Adrenal gland (tissue), 12 donors: ENCODE results near the gene TMEM244. TPM values are rescaled to one million over a fixed set of nuclear protein-coding genes. Genes with fewer than 3 reads are reported as not detected.

Experiments used
- DNase-seq, 7 donors: peaks; one replicate each; pipeline ENCODE4 v3.0.0-alpha.2; 2019 to 2020
- H3K27ac ChIP-seq, 5 donors: fragments of 200-600 bp; sonication (generic) in 4 of 5; 1 replicate in 3 of 5; 2 replicates in 2 of 5; pipeline versions ENCODE4 v1.5.1 to v1.8.0; 2016 to 2020; ENCODE audit warnings: mild to moderate bottlenecking in 1 of 5
- H3K27me3 ChIP-seq: fragments of 200-600 bp; 2 replicates; pipeline ENCODE4 v1.8.0; 2021
- H3K36me3 ChIP-seq, 2 donors: fragments of 200-600 bp; replicated peaks in 1 of 2; 1 replicate in 1 of 2; 2 replicates in 1 of 2; pipeline versions ENCODE4 v1.5.1 to v1.8.0; 2018 to 2022
- H3K4me1 ChIP-seq, 2 donors: fragments of 200-600 bp; replicated peaks in 1 of 2; 1 replicate in 1 of 2; 2 replicates in 1 of 2; pipeline versions ENCODE4 v1.5.1 to v1.8.0; 2018 to 2021
- H3K4me3 ChIP-seq, 4 donors: fragments of 200-600 bp; sonication (generic) in 3 of 4; one replicate each; pipeline ENCODE4 v1.5.1; 2016 to 2018
- H3K9me3 ChIP-seq, 3 donors: fragments of 200-600 bp; sonication (generic) in 1 of 3; replicated peaks in 1 of 3; 1 replicate in 2 of 3; 2 replicates in 1 of 3; pipeline versions ENCODE4 v1.5.1 to v1.8.0; 2016 to 2021
- CTCF ChIP-seq, 6 experiments: fragments of 450-650 bp in 4 of 6; fragments of 200-600 bp in 2 of 6; sonication (generic) in 1 of 6; IDR thresholded peaks; 1 replicate in 5 of 6; 2 replicates in 1 of 6; pipeline versions ENCODE4 v1.5.1 to v1.8.0; 2016 to 2021; ENCODE audit warnings: antibody characterized with exemption in 6 of 6, mild to moderate bottlenecking in 2 of 6, moderate library complexity in 1 of 6
- POLR2A ChIP-seq, 2 donors: fragments of 450-650 bp; IDR thresholded peaks; one replicate each; pipeline ENCODE4 v1.6.1; 2017; ENCODE audit warnings: antibody characterized with exemption in 2 of 2, mild to moderate bottlenecking in 2 of 2, moderate library complexity in 1 of 2
- WGBS, 4 donors: extraction: QIAGEN DNeasy Blood & Tissue Kit in 2 of 4; methylation state at CpG; one replicate each; pipeline versions ENCODE4 v1.1.5 to v1.1.7; 2013 to 2017; 5-methylcytosine and 5-hydroxymethylcytosine counted together
- intact Hi-C, 2 donors: fragments of 100-400 bp; cut with DNase I; formaldehyde crosslinking; loops; one replicate each; pipeline versions ENCODE4 v1.14.1 to v1.15.0; 2022 to 2023
- polyA plus RNA-seq, 3 donors: library from polyadenylated mRNA; stranded (reverse); fragments of 200-250 nt in 2 of 3; fragments of 350-450 nt in 1 of 3; fragmentation: Illumina TruSeq in 1 of 3; extraction: RNeasy Lipid Tissue Mini Kit (QIAGEN cat#74804) in 1 of 3; gene quantifications; one replicate each; pipeline ENCODE4 v1.2.3, GENCODE V29; 2013 to 2014
- total RNA-seq, 9 donors: library from RNA; depleted of rRNA in 4 of 9; stranded (reverse); fragments of >200 nt in 4 of 9; fragments of 120-200 nt in 1 of 9; fragmentation: NEBNext Ultra II Directional in 1 of 9; extraction: Animal tissue kit (Norgen Biotek cat#: 25700) in 1 of 9; gene quantifications; one replicate each; pipeline versions ENCODE4 v1.1.0 to v1.2.4, GENCODE V29; 2013 to 2023
- donor health status: healthy with polysubstance abuse.
- donor health status: Bipolar disorder and iron deficiency.
- donor health status: DM: yes; HTN: yes; CAD: no.
- donor health status: DM: no; HTN: no; CAD: no.
- donor health status: DM: no; HTN: no; CAD: no.
- donor health status: DM: yes; HTN: yes; CAD: no.

The TMEM244 gene
- total and polyA plus RNA-seq, 12 donors = not detected

GRCh38 chr6:129793447-129793846 lies 67.7 kb downstream of the TMEM244 start:
- Histone ChIP-seq H3K4me3 (no peak overlapping the region), H3K27me3 (no peaks in the 10 kb centered on the region), H3K9me3 (no peaks in the 10 kb centered on the region), H3K4me1 (no peaks in the 10 kb centered on the region), H3K27ac (no peak overlapping the region), H3K36me3 (no peaks in the 10 kb centered on the region)
- 62 to 74% (median 65%) methylated on average over 7 of the region's 7 CpGs for WGBS, 4 donors
- no peak for TF ChIP-seq CTCF (IDR thresholded peaks at IDR 0.05)
- TF ChIP-seq POLR2A (IDR thresholded peaks at IDR 0.05) = no peak
- no peak for DNase-seq
- intact Hi-C loops = no loop called here

GRCh38 chr6:129792049-129792448 lies 69.1 kb downstream of the TMEM244 start:
- no peaks in the 10 kb centered on the region for H3K27me3 ChIP-seq
- H3K4me1 ChIP-seq = no peaks in the 10 kb centered on the region
- 44 to 52% (median 49%) methylated on average over 4 of the region's 4 CpGs for WGBS, 4 donors
- H3K9me3 ChIP-seq = no peaks in the 10 kb centered on the region
- intact Hi-C loops = no loop called here
- H3K27ac ChIP-seq = no peak overlapping the region
- no peaks in the 10 kb centered on the region for H3K36me3 ChIP-seq
- no peak overlapping the region for H3K4me3 ChIP-seq
- no peak for TF ChIP-seq POLR2A (IDR thresholded peaks at IDR 0.05)
- no peak for TF ChIP-seq CTCF (IDR thresholded peaks at IDR 0.05)
- DNase-seq = no peak

GRCh38 chr6:129790785-129791184 lies 70.3 kb downstream of the TMEM244 start:
- no peak for DNase-seq
- WGBS, 4 donors = 87 to 100% (median 94%) methylated on average over 1 of the region's 1 CpG
- Histone ChIP-seq H3K4me3 (no peak overlapping the region), H3K27ac (no peak overlapping the region), H3K4me1 (no peaks in the 10 kb centered on the region), H3K9me3 (no peaks in the 10 kb centered on the region), H3K36me3 (no peaks in the 10 kb centered on the region), H3K27me3 (no peaks in the 10 kb centered on the region)
- intact Hi-C loops = no loop called here
- TF ChIP-seq CTCF (IDR thresholded peaks at IDR 0.05) = no peak
- no peak for TF ChIP-seq POLR2A (IDR thresholded peaks at IDR 0.05)

- TF ChIP-seq POLR2A (IDR thresholded peaks at IDR 0.05) = no peak
- TF ChIP-seq CTCF (IDR thresholded peaks at IDR 0.05) = no peak
- no peaks in the 10 kb centered on the region for H3K9me3 ChIP-seq
- DNase-seq = no peak
- H3K4me3 ChIP-seq = no peak overlapping the region
- intact Hi-C loops = no loop called here
- no peaks in the 10 kb centered on the region for H3K36me3 ChIP-seq
- no peaks in the 10 kb centered on the region for H3K4me1 ChIP-seq
- H3K27ac ChIP-seq = no peak overlapping the region
- no peaks in the 10 kb centered on the region for H3K27me3 ChIP-seq
Observed at GRCh38 chr6:129789974-129790373, 71.1 kb downstream of the TMEM244 start.
